Measurements from ENCODE around the gene SCN3B.

GRCh38 chr11:123671534-123671933 lies 17.1 kb upstream of the SCN3B start:
- TF ChIP-seq CTCF (IDR thresholded peaks at IDR 0.05; ENCODE audit: poor library complexity) (no peak), EZH2 (IDR thresholded peaks at IDR 0.05; ENCODE audit: borderline replicate concordance) (no peak), EZH2phosphoT487 (IDR thresholded peaks at IDR 0.05; ENCODE audit: low read depth, severe bottlenecking, unreplicated experiment) (no peak)
